Fibroblast of pulmonary artery (primary cell): ENCODE measurements around the gene CHPF2.
A peak's percentile ranks its signal among the peaks of the same experiment; 100 is the strongest.

Experiments used
- DNase-seq: peaks from one replicate; pipeline ENCODE4 v3.0.0-alpha.2; 2010; ENCODE audit warnings: low read depth
- H3K4me3 ChIP-seq: replicated peaks from 2 replicates; pipeline ENCODE4 v1.5.1; 2011; ENCODE audit warnings: low read depth, mild to moderate bottlenecking, control low read depth, low read length, moderate library complexity
- CTCF ChIP-seq: IDR thresholded peaks from 2 replicates; pipeline ENCODE4 v1.5.1; 2011; ENCODE audit warnings: mild to moderate bottlenecking, control low read depth, low read length, inconsistent platforms; ENCODE audit errors: missing control alignments

The CHPF2 gene

GRCh38 chr7:151260471-151260870, 28.2 kb downstream of the CHPF2 start:
- no peak for TF ChIP-seq CTCF
- DNase-seq, result no peak
- no peak overlapping the region for H3K4me3 ChIP-seq

- no peak for DNase-seq
- H3K4me3 ChIP-seq, result no peak overlapping the region
- no peak for TF ChIP-seq CTCF
Observed at GRCh38 chr7:151260883-151261282, 28.6 kb downstream of the CHPF2 start.

GRCh38 chr7:151261529-151261928, 29.2 kb downstream of the CHPF2 start:
- no peak for TF ChIP-seq CTCF
- DNase-seq, result no peak
- H3K4me3 ChIP-seq, result no peak overlapping the region

- H3K4me3 ChIP-seq, result no peak overlapping the region
- TF ChIP-seq CTCF, result no peak
- no peak for DNase-seq
Observed at GRCh38 chr7:151264615-151265014, 32.3 kb downstream of the CHPF2 start.

GRCh38 chr7:151265351-151265931, 33.2 kb downstream of the CHPF2 start:
- no peak for DNase-seq
- TF ChIP-seq CTCF, result no peak
- no peak overlapping the region for H3K4me3 ChIP-seq

- H3K4me3 ChIP-seq, result no peak overlapping the region
- no peak for TF ChIP-seq CTCF
- DNase-seq, result no peak
Observed at GRCh38 chr7:151269511-151269910, 37.2 kb downstream of the CHPF2 start.

GRCh38 chr7:151271699-151272355, 39.5 kb downstream of the CHPF2 start:
- no peak overlapping the region for H3K4me3 ChIP-seq
- DNase-seq, result peak; percentile 86
- no peak for TF ChIP-seq CTCF
